HG03558 (cell line): ENCODE data around the gene PDCD1LG2.
"Not testable (repeated sequence)": the region's sequence is repeated elsewhere in the genome, so short reads cannot be mapped to it uniquely, and the experiment has no call there.

Source experiments
- ATAC-seq: cut with Tn5 transposase; IDR thresholded peaks from one replicate; pipeline ENCODE4 v1.9.1; 2021; ENCODE audit warnings: moderate number of reproducible peaks; ENCODE audit not compliant: unreplicated experiment; ENCODE audit errors: extremely low read depth

Gene PDCD1LG2

DNA sequence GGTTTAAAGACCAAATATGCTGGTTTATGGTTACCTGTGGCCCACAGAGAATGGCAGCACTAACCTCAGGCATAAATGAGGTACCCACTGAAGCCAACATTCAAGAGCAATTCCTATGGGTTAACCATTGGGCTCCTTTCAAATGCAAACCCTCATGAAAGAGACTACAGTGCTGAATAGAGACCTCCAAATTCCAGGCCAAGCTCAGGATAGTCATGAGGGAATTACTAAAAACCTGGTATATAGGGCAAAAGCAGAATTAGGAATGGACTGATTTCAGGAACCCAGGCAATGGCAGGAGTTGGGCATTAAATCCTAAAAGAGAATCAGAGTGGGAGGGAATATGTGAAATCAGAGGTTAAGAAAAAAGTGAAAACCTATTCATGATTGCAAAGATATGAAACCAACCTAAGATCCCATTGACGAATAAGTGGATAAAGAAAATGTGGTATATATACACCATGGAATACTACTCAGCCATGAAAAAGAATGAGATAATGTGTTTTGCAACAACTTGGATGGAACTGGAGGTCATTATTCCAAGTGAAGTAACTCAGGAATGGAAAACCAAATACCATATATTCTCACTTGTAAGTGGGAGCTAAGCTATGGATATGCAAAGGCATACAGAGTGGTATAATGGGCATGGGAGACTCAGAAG is 51.6 kb downstream of the PDCD1LG2 start:
- ATAC-seq = no peak

DNA sequence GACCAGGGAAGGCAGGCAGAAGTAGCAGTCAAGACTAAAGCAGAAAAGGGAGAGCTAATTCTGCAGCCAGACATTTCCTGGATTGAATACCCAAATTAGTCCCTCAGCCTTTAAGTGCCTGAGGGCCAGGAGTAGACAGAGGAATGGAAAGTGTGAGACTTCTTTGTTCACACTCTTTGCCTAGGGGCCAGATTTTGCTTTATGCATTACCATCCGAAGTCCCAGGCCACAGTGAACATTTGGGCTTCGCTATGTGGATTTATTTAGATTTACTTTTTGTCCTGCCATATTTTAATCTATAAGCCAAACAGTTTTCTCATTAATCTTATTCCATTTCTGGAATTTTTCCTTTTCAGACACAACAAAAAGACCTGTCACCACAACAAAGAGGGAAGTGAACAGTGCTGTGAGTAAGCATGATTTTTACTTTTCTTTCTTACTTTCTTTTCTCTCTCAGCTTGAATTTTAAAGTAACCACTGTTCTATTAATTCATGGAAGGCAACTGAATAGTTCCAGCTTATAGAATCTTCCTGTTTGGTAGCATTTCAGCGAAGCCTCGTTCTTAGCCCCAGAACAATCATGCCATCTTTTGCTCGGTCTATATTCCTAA is 52.6 kb downstream of the PDCD1LG2 start:
- ATAC-seq = no peak

DNA sequence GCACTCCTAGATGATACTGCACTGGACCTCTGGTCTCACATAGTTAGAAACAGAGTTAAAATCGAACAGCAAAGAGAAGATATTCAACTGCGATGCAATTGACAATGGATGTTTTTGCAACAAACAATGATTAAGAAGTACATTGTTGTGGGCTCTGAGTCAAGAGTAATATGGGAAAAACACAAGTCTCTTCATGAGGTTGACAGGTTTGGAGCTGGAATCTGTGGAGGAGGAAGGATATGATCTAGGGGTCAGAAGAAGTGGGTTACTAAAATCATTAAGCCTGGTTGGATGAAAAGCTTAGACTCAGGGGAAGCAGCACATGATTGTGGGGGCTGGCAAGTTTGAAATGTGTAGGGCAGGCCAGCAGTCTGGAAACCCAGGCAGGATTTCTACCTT is 53.1 kb downstream of the PDCD1LG2 start:
- no peak for ATAC-seq

DNA sequence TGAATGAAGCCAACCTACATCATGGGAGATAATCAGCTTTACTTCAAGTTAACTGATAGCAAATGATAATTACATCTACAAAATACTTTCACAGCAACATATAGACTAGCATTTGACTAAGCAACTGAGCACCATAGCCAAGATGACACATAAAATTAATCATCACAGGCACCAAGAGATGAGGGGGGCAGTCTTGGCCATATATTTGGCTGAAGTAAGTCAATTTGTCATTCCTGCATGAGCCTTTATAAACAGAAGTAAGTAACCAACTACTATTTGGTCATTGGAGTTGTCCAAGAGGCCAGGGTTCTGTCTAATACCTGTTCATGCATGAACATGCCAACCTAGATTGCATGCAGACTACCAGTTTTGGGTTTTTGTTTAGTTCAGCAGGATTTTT is 53.6 kb downstream of the PDCD1LG2 start:
- no peak for ATAC-seq

DNA sequence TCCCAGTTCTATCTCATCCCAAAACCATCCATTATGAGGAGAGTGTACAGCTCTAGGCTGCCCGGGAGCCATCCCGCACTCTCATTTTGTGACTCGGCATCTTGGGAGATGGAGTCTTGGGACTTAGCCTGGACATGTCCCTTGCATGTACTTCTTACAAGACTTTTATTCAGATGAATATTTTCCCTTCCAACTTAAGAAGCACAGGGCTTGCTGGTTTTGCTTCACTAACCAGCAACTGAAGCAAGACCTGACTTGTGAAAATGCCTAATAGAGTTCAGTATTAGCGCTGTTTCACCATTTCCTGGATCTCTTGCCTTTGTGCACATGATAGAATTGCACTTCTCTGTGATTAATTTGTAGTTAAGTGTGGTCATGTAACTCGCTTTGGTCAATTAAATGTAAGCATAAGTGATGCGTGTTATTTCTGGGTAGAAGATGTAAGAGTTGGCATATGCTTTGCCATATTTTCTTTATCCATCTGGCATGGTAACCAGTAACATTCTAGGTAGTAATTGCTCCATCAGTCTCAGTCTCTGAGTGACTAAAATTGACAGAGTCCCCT is 55.8 kb downstream of the PDCD1LG2 start:
- ATAC-seq = peak; percentile 61

DNA sequence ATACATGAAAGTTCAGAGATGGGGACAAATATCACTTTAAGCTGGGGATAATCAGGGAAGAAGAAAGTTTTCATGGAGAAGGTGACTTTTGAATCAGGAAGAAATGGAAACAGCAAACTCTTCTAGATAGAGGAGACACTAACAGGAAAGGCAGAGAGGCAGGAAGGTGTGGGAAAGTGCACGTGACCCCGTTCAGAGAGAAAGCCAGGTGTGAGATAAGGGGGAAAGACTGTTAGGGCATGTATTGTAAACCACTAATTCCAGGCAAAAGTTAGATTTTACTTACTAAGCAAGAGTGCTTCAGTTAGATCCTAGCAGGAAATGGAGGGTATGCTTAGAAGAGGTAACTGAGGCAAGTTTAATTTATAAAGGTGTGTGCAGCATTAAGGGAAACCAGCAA is 58.5 kb downstream of the PDCD1LG2 start:
- ATAC-seq = no peak

DNA sequence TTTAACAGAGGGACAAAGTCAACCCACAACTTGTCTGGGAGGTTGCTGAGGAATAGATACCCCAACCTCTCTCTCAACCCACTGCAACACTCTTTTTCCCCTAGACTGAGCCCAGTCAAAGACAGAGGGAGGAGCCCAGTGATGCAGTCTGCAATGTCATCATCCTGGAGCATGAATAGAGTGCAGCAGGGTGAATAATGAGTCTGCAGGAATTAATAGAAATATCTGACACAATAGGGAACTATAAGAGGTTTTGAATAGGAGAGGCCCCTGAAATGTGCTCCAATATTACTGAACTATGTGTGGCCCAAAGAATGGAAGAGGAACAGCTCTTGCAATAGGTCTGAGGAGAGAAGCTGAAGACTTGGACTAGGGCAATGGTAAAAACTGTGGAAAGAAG is 59.1 kb downstream of the PDCD1LG2 start:
- ATAC-seq = no peak

DNA sequence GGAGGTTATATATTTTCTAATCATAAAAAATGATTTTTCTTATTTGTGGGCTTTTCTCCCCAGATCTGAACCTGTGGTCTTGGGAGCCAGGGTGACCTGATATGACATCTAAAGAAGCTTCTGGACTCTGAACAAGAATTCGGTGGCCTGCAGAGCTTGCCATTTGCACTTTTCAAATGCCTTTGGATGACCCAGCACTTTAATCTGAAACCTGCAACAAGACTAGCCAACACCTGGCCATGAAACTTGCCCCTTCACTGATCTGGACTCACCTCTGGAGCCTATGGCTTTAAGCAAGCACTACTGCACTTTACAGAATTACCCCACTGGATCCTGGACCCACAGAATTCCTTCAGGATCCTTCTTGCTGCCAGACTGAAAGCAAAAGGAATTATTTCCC is 59.6 kb downstream of the PDCD1LG2 start:
- ATAC-seq = no peak

DNA sequence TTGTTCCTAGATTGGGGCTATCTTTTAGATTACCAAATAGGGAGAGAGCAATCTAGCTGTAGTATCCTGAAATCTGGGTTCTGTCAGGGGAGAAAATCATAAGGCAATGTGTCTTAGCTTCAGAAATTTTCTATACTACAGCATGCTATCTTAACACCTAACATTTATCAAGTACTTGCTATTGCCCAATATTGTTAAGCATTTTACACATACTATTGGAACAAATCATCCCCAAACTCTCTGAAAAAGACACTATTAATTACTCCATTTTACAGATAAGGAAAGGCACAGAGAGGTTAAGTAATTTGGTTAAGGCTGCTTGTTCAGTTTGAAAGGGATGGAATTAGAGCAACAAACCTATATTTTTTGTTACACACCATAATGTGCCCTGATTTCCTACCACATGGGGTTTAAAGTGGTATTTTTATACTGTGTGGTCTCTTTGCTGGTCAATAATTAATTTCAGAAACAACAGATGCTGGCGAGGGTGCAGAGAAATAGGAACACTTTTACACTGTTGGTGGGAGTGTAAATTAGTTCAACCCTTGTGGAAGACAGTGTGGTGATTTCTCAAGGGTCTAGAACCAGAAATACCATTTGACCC is 61.4 kb downstream of the PDCD1LG2 start:
- no peak for ATAC-seq

DNA sequence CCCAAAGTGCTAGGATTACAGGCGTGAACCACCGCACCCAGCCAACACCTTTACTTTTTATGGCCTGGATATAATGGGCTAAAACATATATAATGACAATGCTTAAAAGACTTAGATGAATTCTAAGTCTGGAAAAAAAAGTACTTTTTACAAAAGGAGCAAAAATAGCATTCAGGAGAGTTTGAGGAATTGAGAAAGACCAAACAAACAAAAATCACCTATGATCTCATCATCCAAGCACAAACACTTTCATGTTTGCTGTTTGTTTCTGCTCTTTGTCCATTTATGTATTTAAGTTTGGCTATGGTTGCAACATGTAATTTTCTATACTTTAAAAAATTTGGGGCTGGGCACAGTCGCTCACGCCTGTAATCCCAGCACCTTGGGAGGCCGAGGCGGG is 63.8 kb downstream of the PDCD1LG2 start:
- no peak for ATAC-seq

DNA sequence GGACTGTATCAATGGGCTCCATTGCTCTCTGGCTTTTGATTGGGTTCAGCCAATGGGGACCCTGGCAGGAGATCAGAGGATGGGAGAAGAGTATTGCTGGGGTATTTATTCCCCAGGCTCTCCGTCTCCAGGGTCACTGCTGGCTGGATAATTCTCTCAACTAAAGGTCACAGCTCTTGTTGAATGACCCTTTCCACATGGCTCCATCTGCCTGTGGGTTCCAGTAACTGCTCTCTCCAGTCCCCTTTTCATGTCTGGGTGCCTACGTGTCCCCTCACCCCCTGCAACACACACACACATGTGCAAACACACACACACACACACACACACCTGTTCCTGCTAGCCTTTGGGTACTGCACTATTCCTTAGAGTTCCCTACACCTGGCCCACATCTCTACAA is 64.7 kb downstream of the PDCD1LG2 start:
- ATAC-seq = no peak

DNA sequence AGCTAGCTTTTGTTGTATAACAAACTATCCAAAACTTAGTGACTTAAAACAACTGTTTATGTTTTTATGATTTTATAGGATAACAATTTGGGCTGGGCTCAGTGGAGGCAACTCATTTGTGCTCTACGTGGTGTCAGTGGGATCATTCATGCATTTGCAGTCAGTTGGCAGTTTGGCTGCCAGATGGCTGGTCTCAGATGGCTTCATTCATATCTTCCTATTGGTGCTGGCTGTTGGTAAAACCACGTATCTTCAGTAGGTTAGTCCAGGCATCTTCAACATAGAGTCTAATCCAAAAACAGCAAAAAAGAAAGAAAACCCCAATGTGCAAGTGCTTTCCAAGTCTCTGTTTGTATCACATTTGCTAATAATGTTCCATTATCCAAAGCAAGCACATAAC is 66.9 kb downstream of the PDCD1LG2 start:
- ATAC-seq = no peak

DNA sequence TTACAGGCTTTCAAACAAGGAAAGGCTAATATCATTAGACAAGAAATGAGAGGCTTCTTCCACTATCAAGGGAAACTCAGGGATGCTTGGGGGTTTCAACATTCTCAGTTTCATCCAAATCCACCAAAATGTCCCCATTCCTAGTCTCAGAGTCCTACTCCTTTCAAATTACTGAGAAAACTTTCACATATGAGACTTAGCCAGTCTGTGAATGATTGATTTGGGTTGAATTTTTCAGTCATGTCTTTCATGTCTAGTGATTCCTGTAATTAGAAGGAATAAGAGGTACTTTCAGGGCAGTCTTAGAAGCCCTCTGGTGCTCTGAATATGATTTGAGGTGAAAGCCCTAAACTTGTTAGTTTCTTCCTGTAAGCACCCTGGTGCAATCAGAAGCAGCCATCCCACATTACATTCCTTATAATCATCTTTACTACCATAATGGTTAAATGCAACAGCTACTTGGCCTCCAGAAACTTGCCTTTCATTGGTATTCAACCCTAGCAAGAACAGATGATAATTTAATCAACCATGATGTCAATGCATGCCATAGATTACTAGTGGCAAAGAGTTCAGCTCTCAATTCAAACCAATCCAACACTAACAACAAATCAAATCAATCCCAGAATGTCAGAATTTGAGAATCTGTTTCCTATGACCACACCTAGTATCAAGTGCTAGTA is 67.8 kb downstream of the PDCD1LG2 start:
- ATAC-seq = no peak

DNA sequence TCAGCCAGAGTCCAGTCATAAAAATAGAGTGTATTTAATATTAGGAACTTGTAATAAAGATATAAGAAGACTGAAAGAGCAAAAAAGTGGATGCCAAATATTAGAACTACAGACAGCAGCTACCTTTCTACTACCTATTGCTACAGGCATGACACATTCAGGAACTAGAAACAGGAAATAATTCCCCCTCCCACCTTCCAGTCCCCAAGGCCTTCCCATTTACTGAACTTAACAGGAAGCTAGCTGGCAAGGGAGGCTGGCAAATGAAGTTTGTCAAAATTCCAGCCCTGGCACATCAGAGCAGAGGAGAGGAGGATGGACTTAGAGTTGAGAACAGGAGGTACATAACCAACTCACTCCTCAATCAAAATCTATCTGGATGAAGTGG is 68.4 kb downstream of the PDCD1LG2 start:
- no peak for ATAC-seq

DNA sequence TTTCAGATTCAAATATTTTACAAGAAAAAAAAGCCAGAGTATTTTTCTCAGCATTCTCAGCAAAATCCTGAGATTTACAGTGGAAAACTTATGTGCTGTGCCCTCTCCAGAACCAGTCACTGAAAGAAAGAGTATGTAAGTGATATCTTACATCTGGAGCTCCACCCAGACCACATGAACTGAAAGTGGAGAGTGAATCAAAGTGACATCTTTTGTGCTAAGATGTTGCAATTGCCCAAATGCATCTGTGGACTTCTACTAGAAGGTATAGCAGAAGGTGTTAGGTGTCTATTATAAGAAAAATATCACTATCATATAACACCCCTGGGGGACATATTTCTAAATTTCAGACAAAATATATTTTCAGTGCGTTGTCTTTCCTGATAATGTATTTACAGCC is 69.5 kb downstream of the PDCD1LG2 start:
- no peak for ATAC-seq

DNA sequence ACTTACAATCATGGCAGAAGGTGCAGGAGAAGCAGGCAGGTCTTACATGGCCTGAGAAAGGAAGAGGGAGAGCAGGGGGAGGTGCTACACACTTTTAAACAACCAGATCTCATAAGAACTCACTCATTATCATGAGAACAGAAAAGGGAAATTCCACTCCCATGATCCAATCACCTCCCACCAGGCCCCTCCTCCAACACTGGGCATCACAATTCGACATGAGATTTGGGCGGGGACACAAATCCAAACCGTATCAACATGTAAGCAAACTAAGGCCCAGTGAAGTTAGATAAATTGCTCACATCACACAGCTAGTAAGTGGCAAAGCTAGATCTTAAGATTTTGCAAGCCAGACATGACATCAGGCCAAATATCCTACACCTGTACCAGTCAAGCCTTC is 70.3 kb downstream of the PDCD1LG2 start:
- ATAC-seq = no peak

DNA sequence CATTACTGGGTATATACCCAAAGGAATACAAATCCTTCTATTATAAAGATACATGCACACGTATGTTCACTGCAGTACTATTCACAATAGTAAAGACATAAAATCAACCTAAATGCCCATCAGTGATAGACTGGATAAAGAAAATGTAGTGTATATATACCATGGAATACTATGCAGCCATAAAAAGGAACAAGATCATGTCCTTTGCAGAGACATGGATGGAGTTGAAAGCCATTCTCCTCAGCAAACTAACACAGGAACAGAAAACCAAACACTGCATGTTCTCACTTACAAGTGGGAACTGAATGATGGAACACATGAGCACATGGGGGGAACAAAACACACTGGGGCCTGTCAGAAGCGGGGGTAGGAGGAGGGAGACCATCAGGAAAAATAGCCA is 71.4 kb downstream of the PDCD1LG2 start:
- not testable (repeated sequence) for ATAC-seq

DNA sequence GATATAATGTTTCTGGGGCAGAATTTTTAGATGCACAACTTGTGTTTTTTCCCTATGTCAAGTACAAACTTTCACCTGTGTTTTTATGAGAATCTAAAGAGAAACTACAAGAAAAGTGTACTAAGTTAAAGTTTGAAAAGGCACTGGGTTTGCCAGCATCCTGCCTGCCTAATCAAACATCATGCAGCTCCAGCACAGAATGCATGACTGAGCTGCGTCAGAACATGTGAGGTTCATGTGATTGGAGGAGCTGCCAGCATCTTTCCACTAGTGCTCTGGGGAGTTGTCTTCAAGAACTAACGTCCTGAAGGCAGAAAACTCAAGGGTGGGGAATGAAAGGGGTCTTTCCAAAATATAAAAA is 72.5 kb downstream of the PDCD1LG2 start:
- ATAC-seq = peak; percentile 34

DNA sequence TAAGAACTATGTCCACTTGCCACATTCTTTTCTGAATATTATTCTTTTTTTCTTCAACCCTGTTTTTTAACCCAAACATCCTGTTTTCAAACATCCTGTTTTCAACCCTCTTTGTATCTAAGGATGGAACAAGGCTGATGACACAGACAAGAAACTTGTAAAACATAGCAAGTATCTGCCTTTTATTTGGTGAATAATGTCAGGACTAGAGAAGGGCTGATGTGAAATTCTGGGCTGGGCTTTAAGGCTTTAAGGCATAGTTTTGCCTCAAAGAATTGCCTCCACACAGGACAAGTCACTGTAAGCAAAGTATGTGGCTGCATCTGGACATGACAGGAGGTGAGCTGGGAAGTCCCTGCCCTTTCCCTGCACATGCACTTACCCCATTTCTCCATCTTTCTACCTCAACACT is 76.1 kb downstream of the PDCD1LG2 start:
- no peak for ATAC-seq

DNA sequence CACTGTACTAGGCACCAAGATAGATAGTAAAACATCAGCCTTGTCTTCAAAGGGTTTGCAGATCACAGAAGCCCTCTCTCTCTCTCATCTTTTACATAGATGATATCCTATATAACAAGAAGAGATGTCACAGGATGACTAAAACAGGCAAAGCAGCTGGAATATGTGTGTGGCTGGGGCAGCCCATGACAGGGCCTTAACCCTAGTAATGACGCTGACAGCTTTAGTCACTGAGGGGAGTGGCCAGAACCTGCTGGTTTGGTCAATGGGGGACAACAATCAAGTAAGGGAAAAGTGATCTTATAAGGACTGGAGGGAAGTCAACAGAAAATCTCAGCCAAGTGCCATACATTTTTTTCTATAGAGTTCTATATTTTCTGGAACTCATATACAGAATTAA is 76.7 kb downstream of the PDCD1LG2 start:
- no peak for ATAC-seq

DNA sequence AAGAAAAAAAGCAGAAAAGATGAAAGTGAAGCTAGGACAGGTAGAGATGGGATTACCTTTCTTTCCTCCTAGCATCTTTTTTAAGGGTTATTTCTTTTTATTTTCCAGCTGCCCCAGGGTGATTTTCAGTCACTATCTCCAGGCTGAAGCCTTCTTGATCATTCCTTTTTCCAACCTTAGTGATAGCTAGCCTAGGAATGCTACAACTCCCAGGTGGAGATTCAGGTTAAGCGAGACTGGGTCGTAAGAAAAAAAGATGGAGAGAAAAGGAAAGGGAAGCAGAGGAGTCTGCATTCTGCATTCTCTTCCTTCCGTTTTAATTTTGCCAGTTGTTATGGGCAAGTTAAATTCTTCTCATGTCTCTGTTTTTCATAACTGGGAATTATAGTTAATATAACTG is 81.9 kb downstream of the PDCD1LG2 start:
- no peak for ATAC-seq
